Choroid plexus epithelial cell (primary cell): Measurements from ENCODE around the gene PRR15L.

Source experiments
- DNase-seq: peaks from one replicate; pipeline ENCODE4 v3.0.0-alpha.2; 2010; ENCODE audit warnings: low read depth
- H3K4me3 ChIP-seq: 2 replicates; pipeline ENCODE4 v1.5.1; 2011; ENCODE audit warnings: low read depth, mild to moderate bottlenecking, control low read depth, low read length, moderate library complexity
- TF ChIP-seq, protein P1 (sequence below): conservative IDR thresholded peaks from 2 replicates; pipeline ENCODE4 v1.5.1; 2011; ENCODE audit warnings: low read depth, mild to moderate bottlenecking, control low read depth, inconsistent platforms, low read length, moderate library complexity

Gene PRR15L

DNA sequence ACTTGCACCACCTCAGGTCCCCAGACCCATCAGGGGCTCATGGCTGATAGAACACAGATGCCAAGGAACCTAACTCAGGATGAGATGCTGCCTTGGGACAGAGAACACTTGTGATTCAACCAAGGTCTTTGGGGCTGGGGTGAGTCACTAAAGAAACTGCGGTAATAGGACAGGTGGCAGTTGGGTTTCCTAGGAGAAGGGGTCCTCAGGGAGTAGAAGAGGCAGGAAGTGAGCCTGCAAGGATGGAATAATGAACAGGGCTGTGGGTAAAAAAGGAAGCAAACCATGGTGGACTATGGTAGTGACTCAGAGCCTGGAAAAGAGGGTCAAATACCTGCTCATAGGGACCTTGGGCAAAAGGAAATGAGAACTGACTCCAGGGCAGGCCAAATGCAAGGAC is 22.8 kb downstream of the PRR15L start:
- no peak for DNase-seq
- TF ChIP-seq, protein P1, sequence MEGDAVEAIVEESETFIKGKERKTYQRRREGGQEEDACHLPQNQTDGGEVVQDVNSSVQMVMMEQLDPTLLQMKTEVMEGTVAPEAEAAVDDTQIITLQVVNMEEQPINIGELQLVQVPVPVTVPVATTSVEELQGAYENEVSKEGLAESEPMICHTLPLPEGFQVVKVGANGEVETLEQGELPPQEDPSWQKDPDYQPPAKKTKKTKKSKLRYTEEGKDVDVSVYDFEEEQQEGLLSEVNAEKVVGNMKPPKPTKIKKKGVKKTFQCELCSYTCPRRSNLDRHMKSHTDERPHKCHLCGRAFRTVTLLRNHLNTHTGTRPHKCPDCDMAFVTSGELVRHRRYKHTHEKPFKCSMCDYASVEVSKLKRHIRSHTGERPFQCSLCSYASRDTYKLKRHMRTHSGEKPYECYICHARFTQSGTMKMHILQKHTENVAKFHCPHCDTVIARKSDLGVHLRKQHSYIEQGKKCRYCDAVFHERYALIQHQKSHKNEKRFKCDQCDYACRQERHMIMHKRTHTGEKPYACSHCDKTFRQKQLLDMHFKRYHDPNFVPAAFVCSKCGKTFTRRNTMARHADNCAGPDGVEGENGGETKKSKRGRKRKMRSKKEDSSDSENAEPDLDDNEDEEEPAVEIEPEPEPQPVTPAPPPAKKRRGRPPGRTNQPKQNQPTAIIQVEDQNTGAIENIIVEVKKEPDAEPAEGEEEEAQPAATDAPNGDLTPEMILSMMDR, result no peak
- no peak overlapping the region for H3K4me3 ChIP-seq

DNA sequence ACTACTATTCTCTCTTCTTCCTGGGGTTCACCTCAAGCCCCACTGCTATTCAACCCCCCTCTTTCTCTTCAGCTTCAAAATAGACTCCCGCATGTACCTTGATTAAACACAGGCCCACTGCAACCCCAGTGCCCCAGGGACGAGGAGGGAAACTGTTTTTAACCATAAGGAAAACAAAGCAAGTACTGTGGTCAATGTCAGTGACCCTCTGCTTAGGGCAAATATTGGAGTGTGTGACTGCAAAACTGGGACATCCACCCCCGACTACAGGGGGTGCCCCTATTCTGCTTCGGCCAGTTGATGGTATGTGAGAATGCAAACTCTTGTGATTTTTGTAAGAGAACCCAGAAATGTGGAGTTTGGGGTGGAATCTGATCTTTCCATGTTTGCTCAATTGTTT is 25.8 kb downstream of the PRR15L start:
- H3K4me3 ChIP-seq, result no peak overlapping the region
- DNase-seq, result no peak
- TF ChIP-seq, protein P1, result no peak

DNA sequence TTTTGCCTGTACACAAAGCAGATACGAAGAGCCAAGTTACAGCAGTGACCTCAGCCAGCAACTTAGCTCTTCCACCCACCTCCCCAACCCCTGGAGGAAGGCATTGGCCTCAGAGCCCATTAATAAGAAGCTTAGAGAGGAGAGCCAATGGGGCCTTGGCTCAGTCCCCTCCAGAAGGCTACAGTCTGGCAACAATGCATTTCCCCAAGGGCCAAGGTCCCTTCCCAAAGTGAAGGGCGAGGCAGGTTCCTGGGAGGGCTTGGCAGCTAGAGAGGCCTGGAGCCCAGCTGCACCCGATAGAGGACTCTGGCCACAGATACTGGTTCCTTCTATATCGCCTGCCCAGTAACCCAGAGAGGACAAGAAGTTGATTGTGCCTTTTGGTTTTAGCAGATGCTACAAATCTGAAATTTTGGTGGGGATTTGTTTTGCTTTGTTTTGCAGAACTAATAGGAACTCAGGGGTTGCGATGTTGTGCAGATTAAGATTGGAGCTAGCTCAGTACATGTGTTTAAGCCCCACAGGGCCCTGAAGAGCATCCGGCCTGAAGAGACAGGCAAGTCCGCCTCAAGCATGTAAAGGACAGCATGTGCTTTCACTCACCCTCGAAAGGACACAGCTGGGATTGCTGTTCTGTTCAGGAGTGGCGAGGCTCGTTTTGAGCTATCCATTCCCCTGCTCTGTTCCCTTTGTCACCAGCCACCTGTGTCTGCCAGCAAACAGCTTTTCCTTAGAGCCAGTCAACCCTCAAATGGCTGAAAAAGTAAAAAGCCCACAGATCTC is 28.3 kb downstream of the PRR15L start:
- DNase-seq, result no peak
- H3K4me3 ChIP-seq, result no peak overlapping the region
- TF ChIP-seq, protein P1, result no peak

DNA sequence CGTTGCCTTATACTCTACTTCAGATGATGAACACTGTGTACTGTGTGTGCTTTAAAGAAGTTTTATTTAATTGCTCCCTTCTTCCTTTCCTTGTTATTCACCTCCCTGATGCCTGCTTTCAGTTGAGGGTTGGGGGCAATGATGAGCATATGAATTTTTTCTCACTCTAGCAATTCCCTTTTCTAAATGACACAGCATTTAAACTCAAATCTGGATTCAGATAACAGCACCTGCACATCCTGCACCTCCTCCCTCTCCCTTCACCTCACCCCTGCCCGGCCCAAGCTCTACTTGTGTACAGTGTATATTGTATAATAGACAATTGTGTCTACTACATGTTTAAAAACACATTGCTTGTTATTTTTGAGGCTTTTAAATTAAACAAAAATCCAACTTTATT is 29.3 kb downstream of the PRR15L start:
- H3K4me3 ChIP-seq, result no peak overlapping the region
- TF ChIP-seq, protein P1, result no peak
- DNase-seq, result no peak

DNA sequence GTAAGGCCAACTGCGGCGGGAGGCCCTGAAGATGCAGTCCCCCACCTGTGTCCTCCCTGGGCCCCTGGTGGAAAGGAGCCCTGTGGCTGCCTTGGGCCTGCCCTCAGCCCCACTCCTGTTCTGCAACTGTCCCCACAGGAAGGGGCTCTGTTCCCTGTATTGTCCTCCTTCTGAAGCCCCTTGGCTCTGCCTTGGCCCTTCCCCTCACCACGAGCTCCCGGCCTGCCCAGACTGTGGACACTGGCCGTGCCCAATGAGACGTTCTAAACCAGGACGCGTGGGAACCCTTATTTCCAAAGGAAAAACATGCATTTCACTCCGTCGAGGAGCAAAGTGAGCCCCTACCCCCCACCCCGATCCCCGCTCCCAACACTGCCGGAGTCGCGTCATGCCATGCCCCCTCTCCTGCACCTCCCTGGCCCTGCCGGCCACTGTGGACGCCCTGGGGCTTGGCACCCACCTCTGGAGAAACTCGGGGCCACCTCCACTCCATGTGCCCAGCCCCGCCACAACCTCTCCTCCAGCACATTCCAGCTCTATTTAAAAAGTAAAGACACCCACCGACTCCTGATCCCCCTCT is 29.8 kb downstream of the PRR15L start:
- TF ChIP-seq, protein P1, result no peak
- no peak overlapping the region for H3K4me3 ChIP-seq
- DNase-seq, result no peak

DNA sequence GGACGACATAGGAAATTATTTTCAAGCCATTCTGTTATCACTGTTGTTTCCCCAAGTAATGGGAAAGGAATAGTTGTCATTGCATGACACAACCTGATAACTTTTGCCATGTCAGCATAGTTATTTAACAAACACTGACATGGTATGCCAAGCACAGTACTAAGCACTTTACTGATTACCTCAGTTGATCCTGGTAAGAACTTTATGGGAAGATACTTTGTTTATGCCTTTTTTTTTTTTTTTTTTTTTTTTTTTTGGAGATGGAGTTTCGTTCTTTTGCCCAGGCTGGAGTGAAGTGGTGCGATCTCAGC is 32.0 kb downstream of the PRR15L start:
- no peak for DNase-seq
- TF ChIP-seq, protein P1, result no peak
- no peak overlapping the region for H3K4me3 ChIP-seq
